NT2/D1 (cell line): ENCODE measurements around the gene OR4D2.

Experiments
- YY1 ChIP-seq: IDR thresholded peaks from 2 replicates; pipeline ENCODE4 v1.6.1; 2011; ENCODE audit not compliant: insufficient read length, insufficient read depth
- ZNF274 ChIP-seq: IDR thresholded peaks from 2 replicates; pipeline ENCODE4 v1.6.1; 2011; ENCODE audit warnings: mild to moderate bottlenecking, low read depth, low read length

GRCh38 chr17:58136669-58137279 is 30.0 kb upstream of the OR4D2 start:
- no peak for TF ChIP-seq ZNF274
- TF ChIP-seq YY1 = no peak
